ENCODE data around the gene ZNF862.

ZNF862 gene

DNA sequence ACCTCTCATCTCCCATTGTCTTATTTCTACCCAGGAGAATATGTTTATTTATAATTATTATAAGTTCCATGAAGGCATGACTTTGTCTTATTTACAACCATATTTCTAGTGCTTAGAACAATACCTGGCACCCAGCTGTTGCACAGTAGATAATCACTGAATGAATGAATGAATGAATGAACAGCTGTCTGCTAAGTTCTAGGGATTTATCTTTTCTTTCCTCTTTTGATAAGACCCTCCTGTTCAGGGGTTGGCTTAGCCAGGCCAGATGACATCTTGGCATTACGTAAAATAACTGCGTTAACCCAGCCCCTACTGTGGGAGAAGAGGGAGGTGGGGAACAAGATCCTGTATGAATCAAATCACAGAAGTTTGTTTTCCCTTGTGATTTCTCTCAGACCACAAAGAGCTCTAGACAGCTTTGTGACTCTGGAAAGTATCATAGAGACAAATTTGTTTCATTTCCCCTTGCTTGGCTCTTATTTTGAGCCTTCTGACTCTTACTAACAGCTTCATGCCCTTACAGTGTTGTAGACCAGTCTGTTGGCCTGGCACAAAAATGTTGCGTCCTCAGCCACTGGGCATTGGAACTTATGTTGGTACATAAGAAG is 8.4 kb downstream of the ZNF862 start:
- DNase-seq = no peak

DNA sequence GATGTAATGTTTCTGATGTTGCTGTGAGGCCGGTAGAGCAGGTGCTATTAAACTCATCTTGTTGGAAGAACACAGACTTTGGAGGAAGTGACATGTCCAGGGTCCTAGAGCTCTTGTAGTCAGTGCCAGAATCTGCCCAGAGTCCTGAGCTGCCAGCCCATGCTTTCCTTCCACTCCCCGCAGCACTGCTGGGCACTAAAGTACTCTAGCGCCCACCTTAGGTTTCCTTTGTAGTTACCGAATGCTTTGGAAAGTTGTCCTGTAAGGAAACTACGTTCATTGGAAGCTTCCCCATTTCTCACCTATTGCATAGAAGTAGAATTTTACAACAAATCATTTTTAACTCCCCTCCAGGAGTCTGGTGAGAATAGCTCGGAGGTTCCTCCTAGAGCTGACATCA is 11.0 kb downstream of the ZNF862 start:
- no peak for DNase-seq

DNA sequence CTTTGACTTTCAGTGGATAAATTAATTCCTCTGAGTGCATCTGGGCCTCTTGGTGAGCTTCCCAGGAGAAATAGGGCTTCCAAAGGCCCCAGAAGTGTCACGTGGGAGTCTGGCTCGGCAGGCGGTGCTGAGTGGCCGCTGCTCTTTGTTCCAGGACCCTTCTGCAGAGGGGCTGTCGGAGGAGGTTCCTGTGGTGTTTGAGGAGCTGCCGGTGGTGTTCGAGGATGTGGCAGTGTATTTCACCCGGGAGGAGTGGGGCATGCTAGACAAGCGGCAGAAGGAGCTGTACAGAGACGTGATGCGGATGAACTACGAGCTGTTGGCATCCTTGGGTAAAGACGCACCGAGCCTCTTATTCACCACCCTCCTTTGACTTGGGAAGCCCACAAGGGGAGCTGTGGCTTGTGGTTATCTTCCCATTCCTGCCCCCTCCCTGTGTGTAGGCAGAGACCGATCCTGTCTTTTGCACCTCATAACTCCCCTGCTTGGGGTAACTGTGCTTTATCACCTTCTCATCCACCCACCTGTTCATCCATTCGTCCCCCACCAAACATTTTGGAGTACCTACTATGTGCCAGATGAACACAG is 11.9 kb downstream of the ZNF862 start:
- DNase-seq = no peak

DNA sequence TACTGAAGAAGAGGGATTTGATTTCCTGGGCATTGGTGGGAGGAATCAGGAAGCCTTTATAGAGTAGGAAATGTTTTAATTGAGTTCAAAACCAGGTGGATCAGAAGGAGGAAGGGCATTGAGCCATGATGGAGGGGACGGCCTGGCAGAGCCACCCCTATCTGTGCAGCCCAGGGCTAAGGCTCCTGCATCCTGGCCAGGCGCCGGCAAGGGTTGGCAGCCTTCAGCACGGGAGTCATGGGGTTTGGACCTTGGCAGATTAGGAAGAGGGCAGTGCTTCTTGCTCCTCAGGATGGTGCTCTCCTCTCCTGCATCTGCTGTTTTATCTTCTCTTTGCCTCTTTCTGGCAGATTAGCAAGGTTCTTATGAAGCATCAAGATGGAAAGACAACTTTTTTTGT is 12.5 kb downstream of the ZNF862 start:
- DNase-seq = peak in 1 of 2 experiments; percentile 39

DNA sequence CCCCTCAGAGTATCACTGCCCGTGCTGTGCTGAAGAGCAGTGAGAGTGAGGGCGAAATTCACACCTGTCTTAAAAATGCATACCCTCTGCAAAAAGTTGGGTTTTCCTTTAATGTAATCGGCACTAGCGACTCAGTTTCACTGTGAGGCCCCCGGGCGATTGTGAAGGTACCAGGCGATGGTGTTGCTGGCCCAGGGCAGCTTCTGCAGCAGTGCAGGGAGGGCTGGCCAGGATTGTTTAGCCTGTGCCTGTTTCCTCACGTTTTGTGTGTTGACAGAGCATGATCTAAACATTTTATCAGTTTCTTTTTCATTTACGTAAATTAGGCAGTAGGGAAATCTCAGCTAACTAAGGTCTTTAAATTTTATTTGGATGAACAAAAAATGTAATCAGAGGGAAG is 13.3 kb downstream of the ZNF862 start:
- DNase-seq = no peak

DNA sequence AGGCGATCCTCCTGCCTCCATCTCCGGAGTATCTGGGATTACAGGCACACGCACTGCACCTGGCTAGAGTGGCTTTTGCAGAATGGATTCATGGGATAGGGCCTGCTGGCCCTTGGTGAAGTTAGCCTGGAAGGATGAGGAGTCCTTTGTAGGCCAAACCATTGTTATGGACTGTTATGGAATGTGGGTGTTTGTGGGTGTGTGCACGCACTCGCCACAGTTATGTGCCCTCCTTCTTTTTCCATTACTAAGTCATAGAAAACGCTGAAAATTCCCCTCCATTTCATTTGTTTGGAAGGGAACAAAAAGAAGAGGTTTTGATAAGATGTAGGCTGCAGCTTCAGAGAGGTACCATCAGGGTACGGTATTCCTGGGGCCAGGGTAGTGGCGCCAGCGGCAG is 15.0 kb downstream of the ZNF862 start:
- no peak for DNase-seq

DNA sequence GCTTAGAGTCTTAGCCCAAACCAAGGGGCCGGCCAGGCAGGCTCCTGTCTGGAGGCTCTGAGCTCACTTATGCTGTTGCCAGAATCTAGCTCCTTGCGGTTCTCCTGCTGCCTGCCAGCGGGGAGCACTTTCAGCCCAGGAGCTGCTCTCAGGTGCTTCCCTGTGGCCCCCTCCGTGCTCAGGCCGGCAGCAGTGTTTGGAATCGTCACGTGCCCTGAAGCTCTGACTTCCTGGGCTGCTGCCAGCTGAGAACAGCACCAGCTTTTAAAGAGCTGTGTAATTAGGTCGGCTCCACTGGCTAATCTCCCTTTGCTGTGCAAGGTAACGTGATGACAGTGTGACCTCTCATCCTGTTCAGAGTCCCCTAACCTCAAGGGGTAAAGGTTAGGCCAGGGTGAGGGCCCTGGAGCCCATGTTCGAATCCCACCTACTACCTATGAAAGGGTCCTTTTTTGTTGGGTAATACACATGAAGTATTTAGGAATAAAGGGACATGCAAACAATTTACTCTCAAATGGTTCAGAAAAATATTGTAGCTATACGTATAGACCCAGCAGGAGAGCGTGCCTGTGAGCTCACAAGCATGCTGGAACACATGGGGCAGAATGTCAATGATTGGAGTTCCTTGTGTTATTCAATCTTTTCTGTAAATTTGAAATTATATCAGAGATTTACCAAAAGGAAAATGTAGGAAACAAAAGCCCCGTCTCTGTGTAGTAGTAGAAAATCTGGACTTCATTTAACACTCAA is 16.6 kb downstream of the ZNF862 start:
- peak; percentile 7 to 66 for DNase-seq

DNA sequence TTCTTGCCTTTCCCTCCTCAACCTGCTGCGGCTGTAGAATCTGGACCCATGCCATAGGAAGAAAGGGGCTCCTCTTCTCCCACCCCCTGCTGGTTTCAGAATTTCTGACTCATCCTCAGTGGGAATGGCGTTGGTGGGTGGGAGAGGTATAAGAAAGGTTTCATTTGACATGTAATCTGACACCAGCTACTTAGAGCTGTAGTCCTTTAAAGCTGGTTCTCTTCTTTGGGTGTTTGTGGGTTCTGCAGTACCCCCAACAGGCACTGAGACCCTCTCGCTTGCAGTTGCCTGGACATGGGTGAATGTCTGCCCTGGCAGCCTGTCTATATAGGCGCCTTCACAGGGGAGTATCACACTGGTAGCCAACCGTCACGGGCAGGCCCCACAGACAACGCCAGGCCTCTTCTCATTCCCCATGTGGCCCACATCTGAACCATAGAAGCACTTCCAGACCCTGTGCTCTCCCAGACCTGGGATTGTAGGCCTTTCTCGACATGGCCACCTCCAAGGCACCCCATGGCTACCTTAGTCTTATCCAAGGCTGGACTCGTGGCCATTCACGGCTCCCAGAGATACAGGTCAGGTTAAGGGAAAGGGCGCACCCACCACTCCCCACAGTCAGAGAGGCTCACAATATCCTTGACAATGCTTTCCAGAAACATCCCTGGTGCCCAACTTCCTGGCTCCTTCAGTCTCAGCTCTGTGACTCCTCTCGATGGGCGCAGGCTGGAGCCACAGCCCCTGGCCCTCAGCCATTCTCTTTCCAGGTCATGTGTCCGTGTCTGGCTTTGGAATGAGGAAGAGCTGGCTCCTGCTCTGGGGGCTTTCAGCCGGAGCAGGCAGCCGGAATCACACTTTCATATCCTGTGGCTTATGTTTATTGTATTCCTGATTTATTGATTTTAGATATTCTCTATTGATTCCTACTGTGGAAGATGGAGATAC is 17.5 kb downstream of the ZNF862 start:
- DNase-seq = peak; percentile 42 to 73

DNA sequence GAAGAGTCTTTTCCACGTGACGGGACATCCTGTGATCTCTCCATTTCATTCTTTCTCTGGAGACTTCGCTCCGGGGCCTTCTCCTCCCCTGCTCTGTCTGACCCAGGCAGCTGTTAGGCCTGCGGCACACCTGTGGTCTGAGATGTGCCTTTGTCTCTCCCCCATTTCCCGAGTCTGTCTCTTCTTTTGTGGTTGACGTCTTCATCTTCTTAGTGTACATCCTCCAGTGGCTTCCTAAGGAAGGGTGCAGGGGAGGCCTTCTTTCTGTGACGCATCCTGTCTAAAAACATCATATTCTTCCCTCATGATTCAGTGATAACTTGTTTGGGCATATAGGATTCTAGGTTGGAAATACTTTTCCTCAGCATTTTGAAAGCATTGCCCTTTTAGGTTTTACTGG is 18.4 kb downstream of the ZNF862 start:
- DNase-seq = no peak

DNA sequence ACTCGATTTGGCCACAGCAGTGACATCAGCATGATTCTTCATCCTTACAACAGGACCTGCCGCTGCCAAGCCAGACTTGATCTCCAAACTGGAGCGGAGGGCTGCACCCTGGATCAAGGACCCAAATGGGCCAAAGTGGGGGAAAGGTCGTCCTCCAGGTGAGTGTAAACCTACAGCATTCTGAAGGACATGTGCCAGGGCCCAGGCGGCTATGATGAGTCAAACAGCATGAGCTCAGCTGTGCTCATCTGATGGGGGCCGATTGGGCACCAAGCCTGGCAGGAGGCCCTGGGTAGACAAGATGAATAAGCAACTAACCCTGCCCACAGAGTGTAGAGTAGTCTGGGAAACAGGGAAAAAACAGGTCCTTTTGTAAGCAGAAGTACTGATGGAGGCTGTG is 21.2 kb downstream of the ZNF862 start:
- DNase-seq = no peak

DNA sequence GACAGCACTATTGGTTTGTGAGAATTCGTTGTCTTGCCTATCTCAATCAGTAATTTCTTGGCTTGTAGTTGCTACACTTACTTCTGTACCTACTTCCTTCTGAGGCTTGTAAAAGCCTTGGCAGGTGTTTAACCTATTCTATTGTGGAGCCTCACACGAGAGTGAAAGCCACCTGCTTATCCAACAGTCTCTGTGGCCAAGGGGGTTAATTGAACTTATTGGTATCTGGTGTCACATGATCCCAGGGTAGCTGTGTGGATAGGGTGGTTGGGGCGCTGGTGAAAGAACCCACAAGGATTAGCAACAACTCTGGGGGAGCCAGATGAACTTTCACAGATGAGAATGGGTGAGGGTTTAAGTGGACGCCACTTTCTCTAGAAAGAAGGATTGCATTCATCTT is 21.7 kb downstream of the ZNF862 start:
- DNase-seq = no peak

DNA sequence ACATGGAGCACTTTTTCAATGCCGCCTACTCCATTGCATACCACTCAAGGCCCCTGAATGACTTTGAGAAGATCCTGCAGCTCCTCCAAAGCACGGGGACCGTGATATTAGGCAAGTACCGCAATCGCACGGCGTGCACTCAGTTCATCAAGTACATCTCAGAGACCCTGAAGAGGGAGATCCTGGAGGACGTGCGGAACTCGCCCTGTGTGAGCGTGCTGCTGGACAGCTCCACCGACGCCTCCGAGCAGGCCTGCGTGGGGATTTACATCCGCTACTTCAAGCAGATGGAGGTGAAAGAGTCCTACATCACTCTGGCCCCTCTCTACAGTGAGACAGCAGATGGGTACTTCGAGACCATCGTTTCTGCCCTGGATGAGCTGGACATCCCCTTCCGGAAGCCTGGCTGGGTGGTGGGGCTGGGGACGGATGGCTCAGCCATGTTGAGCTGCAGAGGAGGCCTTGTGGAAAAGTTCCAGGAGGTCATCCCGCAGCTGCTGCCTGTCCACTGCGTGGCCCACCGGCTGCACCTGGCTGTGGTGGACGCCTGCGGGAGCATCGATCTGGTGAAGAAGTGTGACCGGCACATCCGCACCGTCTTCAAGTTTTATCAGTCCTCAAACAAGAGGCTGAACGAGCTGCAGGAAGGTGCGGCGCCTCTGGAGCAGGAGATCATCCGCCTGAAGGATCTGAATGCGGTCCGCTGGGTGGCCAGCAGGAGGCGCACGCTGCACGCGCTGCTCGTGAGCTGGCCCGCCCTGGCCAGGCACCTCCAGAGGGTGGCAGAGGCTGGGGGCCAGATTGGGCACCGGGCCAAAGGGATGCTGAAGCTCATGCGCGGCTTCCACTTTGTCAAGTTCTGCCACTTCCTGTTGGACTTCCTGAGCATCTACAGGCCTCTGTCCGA is 22.9 kb downstream of the ZNF862 start:
- no peak for DNase-seq

DNA sequence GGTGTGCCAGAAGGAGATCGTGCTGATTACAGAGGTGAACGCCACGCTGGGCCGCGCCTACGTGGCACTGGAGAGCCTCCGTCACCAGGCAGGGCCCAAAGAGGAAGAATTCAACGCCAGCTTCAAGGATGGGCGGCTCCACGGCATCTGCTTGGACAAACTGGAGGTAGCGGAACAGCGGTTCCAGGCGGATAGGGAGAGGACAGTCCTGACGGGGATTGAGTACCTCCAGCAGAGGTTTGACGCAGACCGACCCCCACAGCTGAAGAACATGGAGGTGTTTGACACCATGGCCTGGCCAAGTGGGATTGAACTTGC is 23.5 kb downstream of the ZNF862 start:
- no peak for DNase-seq

DNA sequence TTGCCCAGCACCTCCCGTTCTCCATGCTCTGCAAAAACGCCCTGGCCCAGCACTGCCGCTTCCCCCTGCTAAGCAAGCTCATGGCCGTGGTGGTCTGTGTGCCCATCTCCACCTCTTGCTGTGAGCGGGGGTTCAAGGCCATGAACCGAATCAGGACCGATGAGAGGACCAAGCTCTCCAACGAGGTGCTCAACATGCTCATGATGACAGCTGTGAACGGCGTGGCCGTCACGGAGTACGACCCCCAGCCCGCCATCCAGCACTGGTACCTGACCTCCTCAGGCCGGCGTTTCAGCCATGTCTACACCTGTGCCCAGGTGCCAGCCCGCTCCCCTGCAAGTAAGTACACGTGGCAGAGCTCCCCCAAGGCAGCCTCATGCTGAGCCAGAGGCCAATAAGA is 24.0 kb downstream of the ZNF862 start:
- DNase-seq = no peak

DNA sequence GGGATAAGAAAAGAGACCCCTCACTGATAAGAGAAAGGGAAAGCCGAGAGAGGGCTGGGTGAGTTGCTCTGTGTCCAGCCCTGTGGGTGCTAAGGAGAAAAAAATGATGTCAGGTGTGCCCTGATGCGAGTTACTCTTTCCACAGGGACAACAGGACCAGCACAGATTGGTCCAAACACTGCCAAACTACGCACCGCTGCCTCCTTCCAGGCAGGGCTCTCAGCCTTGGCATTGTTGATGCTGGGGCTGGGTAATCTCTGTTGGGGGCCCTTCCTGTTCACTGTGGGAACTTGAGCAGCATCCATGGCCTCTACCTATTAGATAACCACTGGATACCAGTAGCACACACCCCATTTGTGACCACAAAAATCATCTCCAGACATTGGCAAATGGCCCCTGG is 25.3 kb downstream of the ZNF862 start:
- DNase-seq = no peak

DNA sequence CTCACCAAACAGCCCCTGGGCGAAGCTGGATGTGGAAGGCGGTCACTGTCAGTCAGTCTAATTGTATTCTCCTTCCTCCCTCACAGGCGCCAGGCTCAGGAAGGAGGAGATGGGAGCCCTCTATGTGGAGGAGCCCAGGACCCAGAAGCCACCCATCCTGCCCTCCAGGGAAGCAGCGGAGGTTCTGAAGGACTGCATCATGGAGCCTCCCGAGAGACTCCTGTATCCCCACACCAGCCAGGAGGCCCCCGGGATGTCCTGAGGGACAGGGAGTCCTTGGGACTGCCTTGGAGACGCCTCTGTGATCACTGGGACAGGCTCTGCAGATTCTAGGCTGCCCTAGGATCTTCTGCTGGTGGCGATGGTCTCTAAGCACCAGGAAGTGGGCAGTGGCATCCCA is 25.8 kb downstream of the ZNF862 start:
- DNase-seq = no peak

DNA sequence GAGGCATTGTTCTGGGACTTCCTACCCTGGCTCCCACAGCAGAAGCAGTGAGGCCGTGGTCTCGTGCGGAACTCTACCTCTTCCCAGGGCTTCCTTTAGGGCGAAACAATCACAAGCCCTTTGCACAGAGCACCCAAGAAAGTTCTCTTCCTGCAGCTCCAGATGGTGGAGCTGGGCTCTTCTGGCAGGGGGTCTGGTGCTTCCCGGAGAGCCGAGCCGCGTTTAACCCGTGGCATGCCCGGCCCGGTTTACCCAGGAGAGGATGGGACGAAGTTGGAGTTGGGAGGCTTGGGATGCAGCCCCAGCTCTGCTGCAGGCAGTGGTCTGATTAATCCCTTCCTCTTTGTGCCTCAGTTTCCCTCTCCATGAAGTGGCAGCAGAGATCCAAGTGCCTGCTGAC is 26.6 kb downstream of the ZNF862 start:
- no peak for DNase-seq

DNA sequence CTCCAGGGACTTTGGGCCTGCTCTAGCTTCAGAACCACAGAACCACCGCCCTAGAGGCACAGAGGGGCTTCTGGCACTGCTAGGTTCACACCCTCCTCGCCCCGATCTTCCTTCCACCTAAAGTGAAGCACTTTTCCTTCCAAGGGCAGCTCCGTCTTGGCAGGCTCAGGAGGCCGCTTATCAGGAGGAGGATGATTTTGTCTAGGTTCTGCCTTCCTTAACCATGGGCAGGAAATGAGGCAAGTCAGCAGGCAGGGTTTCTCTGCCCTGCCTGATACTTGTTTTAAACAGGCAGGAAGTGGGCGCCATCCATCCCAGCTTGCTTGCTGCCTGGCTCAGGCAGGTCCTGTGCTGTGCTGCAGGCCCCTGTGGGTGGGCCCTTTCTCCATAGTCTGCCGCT is 27.3 kb downstream of the ZNF862 start:
- DNase-seq = no peak

DNA sequence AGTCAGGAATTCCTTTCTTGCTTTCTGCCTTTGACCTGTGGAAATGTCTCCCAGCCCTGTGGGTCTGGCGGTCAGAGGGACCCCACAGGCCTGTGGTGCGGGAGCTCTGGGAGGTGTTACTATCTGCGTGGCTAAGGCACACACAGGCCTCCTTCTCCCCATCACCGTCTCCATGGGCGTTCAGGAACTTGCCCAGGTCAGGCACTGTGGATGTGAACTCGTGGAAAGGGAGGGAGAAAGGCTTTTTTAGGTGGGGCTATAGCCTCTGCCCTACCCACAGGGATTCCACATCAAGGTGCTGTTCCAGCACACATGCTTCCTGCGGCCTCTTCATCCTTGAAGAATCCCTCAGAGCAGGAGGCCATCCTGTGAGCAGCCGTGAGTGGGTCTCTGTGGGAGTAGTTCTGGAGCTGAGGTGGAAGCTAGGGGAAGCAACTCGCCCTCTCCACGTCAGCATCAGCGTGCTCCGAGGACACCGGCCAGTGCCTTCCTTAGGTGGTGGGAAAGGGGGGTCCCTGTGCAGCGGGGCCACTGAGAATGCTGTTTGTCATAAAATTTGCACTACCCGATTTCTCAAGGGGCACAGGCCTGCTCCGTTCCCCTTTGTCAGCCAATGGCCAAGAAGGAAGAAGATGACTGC is 28.1 kb downstream of the ZNF862 start:
- DNase-seq = no peak

DNA sequence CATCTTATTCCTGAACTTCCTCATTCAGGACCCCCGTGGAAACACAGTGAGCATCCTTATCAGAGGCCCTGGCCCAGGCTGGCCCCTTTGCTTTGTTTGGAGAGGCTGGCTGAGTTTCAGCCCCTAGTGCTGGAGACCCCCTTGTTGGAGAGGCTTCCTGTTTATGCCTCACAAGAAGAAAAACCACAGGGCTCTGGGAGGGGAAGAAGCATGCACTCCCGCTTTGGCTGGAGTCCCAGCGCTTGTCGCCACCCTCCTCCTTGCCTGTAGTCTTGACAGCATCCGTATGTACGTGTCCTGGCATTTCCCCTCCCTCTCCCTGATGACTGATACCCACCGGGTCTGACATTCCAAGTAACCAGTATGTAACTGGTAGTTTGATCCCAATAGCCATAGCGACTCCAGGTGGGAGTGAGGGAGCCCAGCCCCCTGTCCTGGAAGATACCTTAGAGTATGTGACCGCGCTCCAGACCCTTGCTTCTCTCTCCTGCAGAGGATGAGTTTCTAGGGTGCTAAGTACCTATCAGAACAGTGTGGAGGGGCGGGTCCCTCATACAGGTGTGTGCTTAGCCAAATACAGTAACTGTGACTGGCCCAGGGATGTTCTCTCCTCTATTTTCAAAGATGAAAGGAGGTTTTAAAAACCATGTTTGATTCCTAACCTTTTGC is 28.7 kb downstream of the ZNF862 start:
- DNase-seq = no peak

All from NCI-H446 (cell line).